Activated naive CD4-positive, alpha-beta T cell treated with anti-CD3 and anti-CD28 coated beads, Interleukin-2, amount 50 U/mL, for 24 hours (primary cell): ENCODE data around the gene MINDY3.
"Not testable (repeated sequence)": the region's sequence is repeated elsewhere in the genome, so short reads cannot be mapped to it uniquely, and the experiment has no call there.

Source experiments
- H3K27ac Mint-ChIP-seq: one replicate; pipeline ENCODE4 v1.8.0; 2021; ENCODE audit warnings: mild to moderate bottlenecking, mixed read lengths
- H3K27me3 Mint-ChIP-seq: one replicate; pipeline ENCODE4 v1.8.0; 2021; ENCODE audit warnings: mixed read lengths
- H3K36me3 Mint-ChIP-seq: one replicate; pipeline ENCODE4 v1.8.0; 2021; ENCODE audit warnings: mixed read lengths
- H3K4me1 Mint-ChIP-seq: one replicate; pipeline ENCODE4 v1.8.0; 2021; ENCODE audit warnings: mixed read lengths
- H3K4me3 Mint-ChIP-seq: one replicate; pipeline ENCODE4 v1.8.0; 2021; ENCODE audit warnings: mild to moderate bottlenecking, mixed read lengths
- H3K9me3 Mint-ChIP-seq: one replicate; pipeline ENCODE4 v1.8.0; 2021; ENCODE audit warnings: mixed read lengths

The MINDY3 gene

DNA sequence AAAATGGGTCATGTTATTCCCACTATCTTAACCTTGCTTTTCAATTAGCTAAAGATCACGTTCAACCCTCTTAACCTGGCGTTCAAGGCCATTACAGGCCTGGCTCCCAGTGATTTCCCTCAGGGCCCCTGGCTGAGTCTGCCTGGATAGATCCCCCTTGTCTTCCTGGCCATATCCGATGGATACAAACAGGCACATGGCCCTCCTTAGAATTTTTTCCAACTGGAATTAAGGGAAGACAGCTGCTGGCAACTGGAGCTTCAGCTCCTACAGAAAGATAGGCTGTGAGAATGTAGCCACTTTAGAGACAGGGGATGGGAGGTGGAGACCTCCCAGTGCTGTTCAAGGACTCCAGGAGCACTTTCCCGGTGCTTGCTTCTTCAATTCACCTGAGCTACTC is 77.5 kb downstream of the MINDY3 start:
- no peaks in the 10 kb centered on the region for H3K4me1 Mint-ChIP-seq
- H3K9me3 Mint-ChIP-seq = peaks cover 7% of the 10 kb centered on the region
- H3K36me3 Mint-ChIP-seq = peaks cover 59% of the 10 kb centered on the region
- H3K27ac Mint-ChIP-seq = no peak overlapping the region
- no peaks in the 10 kb centered on the region for H3K27me3 Mint-ChIP-seq
- no peak overlapping the region for H3K4me3 Mint-ChIP-seq

GRCh38 chr10:15781381-15781960 is 78.8 kb downstream of the MINDY3 start:
- Mint-ChIP-seq H3K9me3 (peaks cover 7% of the 10 kb centered on the region), H3K4me1 (no peaks in the 10 kb centered on the region), H3K27me3 (no peaks in the 10 kb centered on the region), H3K27ac (no peak overlapping the region), H3K4me3 (no peak overlapping the region), H3K36me3 (peaks cover 58% of the 10 kb centered on the region)

- Mint-ChIP-seq H3K4me3 (no peak overlapping the region), H3K9me3 (peaks cover 13% of the 10 kb centered on the region), H3K27me3 (no peaks in the 10 kb centered on the region), H3K36me3 (peaks cover 56% of the 10 kb centered on the region), H3K27ac (no peak overlapping the region), H3K4me1 (no peaks in the 10 kb centered on the region)
Observed at GRCh38 chr10:15780353-15781135, 79.8 kb downstream of the MINDY3 start.

- no peaks in the 10 kb centered on the region for H3K4me1 Mint-ChIP-seq
- peaks cover 23% of the 10 kb centered on the region for H3K9me3 Mint-ChIP-seq
- no peak overlapping the region for H3K4me3 Mint-ChIP-seq
- no peak overlapping the region for H3K27ac Mint-ChIP-seq
- H3K36me3 Mint-ChIP-seq = peaks cover 53% of the 10 kb centered on the region
- H3K27me3 Mint-ChIP-seq = no peaks in the 10 kb centered on the region
Observed at GRCh38 chr10:15775513-15775912, 84.8 kb downstream of the MINDY3 start.

DNA sequence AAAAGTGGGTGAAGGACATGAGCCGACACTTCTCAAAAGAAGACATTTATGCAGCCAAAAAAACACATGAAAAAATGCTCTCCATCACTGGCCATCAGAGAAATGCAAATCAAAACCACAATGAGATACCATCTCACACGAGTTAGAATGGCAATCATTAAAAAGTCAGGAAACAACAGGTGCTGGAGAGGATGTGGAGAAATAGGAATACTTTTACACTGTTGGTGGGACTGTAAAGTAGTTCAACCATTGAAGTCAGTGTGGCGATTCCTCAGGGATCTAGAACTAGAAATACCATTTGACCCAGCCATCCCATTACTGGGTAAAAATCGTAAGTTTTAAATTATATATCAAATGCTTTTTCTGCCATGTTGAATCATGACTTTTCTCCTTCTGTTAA is 85.8 kb downstream of the MINDY3 start:
- not testable (repeated sequence) for H3K4me1 Mint-ChIP-seq, H3K4me3 Mint-ChIP-seq, H3K27ac Mint-ChIP-seq, H3K27me3 Mint-ChIP-seq
- Mint-ChIP-seq H3K36me3 (peaks cover 50% of the 10 kb centered on the region), H3K9me3 (peaks cover 23% of the 10 kb centered on the region)

- H3K4me1 Mint-ChIP-seq = no peaks in the 10 kb centered on the region
- H3K36me3 Mint-ChIP-seq = peaks cover 5% of the 10 kb centered on the region
- no peak overlapping the region for H3K4me3 Mint-ChIP-seq
- peaks cover 3% of the 10 kb centered on the region for H3K27me3 Mint-ChIP-seq
- no peak overlapping the region for H3K27ac Mint-ChIP-seq
- H3K9me3 Mint-ChIP-seq = peaks cover 4% of the 10 kb centered on the region
Observed at GRCh38 chr10:15764892-15765454, 95.3 kb downstream of the MINDY3 start.

DNA sequence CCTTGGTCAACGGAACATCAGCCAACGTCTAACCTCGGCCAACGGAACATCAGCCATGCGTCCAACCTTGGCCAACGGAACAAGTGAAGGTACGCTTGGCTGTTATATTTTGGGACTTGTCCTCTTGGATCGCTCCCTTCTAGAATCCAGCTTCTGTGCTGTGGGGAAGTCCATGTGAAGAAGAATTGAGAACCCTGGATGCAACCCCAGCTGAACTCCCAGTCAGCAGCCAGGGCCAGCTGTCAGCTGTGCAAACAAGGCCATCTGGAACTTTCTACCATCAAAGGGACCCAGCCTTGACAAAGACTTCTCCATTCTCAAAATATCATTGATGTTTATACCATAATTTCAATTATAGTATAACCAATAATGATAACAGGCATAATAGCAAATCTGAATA is 97.3 kb downstream of the MINDY3 start:
- Mint-ChIP-seq H3K27me3 (peaks cover 5% of the 10 kb centered on the region), H3K36me3 (no peaks in the 10 kb centered on the region), H3K4me1 (no peaks in the 10 kb centered on the region), H3K9me3 (peaks cover 4% of the 10 kb centered on the region), H3K4me3 (no peak overlapping the region), H3K27ac (no peak overlapping the region)

- H3K27me3 Mint-ChIP-seq, H3K9me3 Mint-ChIP-seq, H3K4me1 Mint-ChIP-seq, H3K27ac Mint-ChIP-seq, H3K36me3 Mint-ChIP-seq, H3K4me3 Mint-ChIP-seq: not testable (repeated sequence)
Observed at GRCh38 chr10:15762239-15762638, 98.1 kb downstream of the MINDY3 start.

- H3K4me3 Mint-ChIP-seq, H3K36me3 Mint-ChIP-seq, H3K4me1 Mint-ChIP-seq, H3K27me3 Mint-ChIP-seq, H3K27ac Mint-ChIP-seq, H3K9me3 Mint-ChIP-seq: not testable (repeated sequence)
Observed at GRCh38 chr10:15761224-15761623, 99.1 kb downstream of the MINDY3 start.

GRCh38 chr10:15760681-15761080 is 99.6 kb downstream of the MINDY3 start:
- Mint-ChIP-seq H3K4me1 (no peaks in the 10 kb centered on the region), H3K36me3 (no peaks in the 10 kb centered on the region), H3K27me3 (peaks cover 6% of the 10 kb centered on the region), H3K9me3 (no peaks in the 10 kb centered on the region), H3K4me3 (no peak overlapping the region), H3K27ac (no peak overlapping the region)

DNA sequence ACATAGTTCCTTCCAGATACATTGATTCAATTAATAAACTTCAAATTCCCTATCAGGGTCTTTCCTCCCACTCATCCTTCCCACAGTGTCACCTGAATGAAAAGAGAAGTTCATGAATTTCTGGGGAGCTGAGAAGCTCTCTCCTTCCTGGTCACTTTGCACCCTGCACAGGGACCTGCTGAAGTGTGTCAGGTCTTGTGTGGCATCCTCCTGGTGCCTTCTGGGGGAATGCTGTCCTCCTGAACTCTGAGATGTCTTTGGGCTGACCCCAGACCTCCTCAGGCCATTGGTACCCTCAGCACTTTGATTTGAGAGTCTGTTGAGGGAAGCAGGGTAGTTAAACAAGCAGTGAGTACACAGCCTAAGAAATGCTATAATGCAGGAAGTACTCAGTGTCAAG is 101.0 kb downstream of the MINDY3 start:
- Mint-ChIP-seq H3K4me1 (no peaks in the 10 kb centered on the region), H3K9me3 (no peaks in the 10 kb centered on the region), H3K4me3 (no peak overlapping the region), H3K27me3 (peaks cover 11% of the 10 kb centered on the region), H3K36me3 (no peaks in the 10 kb centered on the region), H3K27ac (no peak overlapping the region)

GRCh38 chr10:15758618-15759017 is 101.7 kb downstream of the MINDY3 start:
- Mint-ChIP-seq H3K4me1 (no peaks in the 10 kb centered on the region), H3K27me3 (peaks cover 13% of the 10 kb centered on the region), H3K36me3 (no peaks in the 10 kb centered on the region), H3K4me3 (no peak overlapping the region), H3K9me3 (no peaks in the 10 kb centered on the region), H3K27ac (no peak overlapping the region)

- Mint-ChIP-seq H3K4me1 (no peaks in the 10 kb centered on the region), H3K27ac (no peak overlapping the region), H3K9me3 (no peaks in the 10 kb centered on the region), H3K36me3 (no peaks in the 10 kb centered on the region), H3K4me3 (no peak overlapping the region), H3K27me3 (peaks cover 20% of the 10 kb centered on the region)
Observed at GRCh38 chr10:15754937-15755336, 105.4 kb downstream of the MINDY3 start.

GRCh38 chr10:15751046-15751445 is 109.3 kb downstream of the MINDY3 start:
- Mint-ChIP-seq H3K27ac (no peak overlapping the region), H3K9me3 (no peaks in the 10 kb centered on the region), H3K27me3 (peaks cover 23% of the 10 kb centered on the region), H3K4me1 (no peaks in the 10 kb centered on the region), H3K4me3 (no peak overlapping the region), H3K36me3 (no peaks in the 10 kb centered on the region)

DNA sequence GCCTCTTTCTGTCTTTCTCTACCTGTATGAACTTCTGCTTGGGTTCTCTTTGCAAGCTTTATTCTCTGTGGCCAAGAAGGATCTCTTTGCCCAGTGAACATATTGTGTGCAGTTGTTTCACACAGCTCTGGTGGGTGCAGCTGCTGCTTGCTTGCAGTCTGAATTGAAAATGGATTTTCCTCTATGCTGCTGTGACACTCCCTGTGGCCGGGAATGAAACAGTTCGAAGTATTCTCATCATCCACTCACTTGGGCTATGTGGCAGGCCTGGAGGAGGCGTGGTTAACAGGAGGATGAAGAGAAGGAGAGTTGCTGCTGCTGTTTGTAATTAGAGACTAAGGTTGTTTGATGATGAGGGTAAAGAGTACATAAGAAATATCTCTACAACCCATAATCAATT is 112.2 kb downstream of the MINDY3 start:
- Mint-ChIP-seq H3K4me1 (no peaks in the 10 kb centered on the region), H3K27ac (no peak overlapping the region), H3K36me3 (no peaks in the 10 kb centered on the region), H3K27me3 (peaks cover 15% of the 10 kb centered on the region), H3K4me3 (no peak overlapping the region), H3K9me3 (no peaks in the 10 kb centered on the region)

GRCh38 chr10:15747632-15748031 is 112.7 kb downstream of the MINDY3 start:
- H3K36me3 Mint-ChIP-seq = no peaks in the 10 kb centered on the region
- no peaks in the 10 kb centered on the region for H3K9me3 Mint-ChIP-seq
- peaks cover 10% of the 10 kb centered on the region for H3K27me3 Mint-ChIP-seq
- no peak overlapping the region for H3K27ac Mint-ChIP-seq
- H3K4me1 Mint-ChIP-seq = no peaks in the 10 kb centered on the region
- H3K4me3 Mint-ChIP-seq = no peak overlapping the region
